ENCODE results near the gene FAM131C. TPM values are rescaled to one million over a fixed set of nuclear protein-coding genes. Genes with fewer than 3 reads are reported as not detected.

The FAM131C gene
- total RNA-seq, 1 experiment from 2014 or later: 0.41 TPM

- Mint-ChIP-seq H3K4me1 (ENCODE audit: low read depth, unreplicated experiment) (no peaks in the 10 kb centered on the region), H3K36me3 (ENCODE audit: insufficient read depth, unreplicated experiment) (no peaks in the 10 kb centered on the region), H3K9me3 (ENCODE audit: unreplicated experiment) (no peaks in the 10 kb centered on the region), H3K4me3 (ENCODE audit: unreplicated experiment) (no peak overlapping the region), H3K27me3 (ENCODE audit: insufficient read depth, unreplicated experiment) (no peaks in the 10 kb centered on the region), H3K27ac (ENCODE audit: unreplicated experiment) (no peak overlapping the region)
- ChIA-PET POLR2A (no interaction called here), CTCF (interaction anchor here (0.7 kb wide), 1 partner anchor 230 kb away, joined by 4 read pairs; no protein-coding TSS in a partner anchor)
- BruUV-seq (replicated peaks): no TSS peak
- Histone ChIP-seq H3K4me1 (no peaks in the 10 kb centered on the region), H3K9me3 (no peaks in the 10 kb centered on the region), H3K4me3 (ENCODE audit: low read depth, low read length) (no peak overlapping the region), H3K36me3 (ENCODE audit: control insufficient read depth, insufficient read depth, low read length) (no peaks in the 10 kb centered on the region), H3K27me3 (replicated peaks; ENCODE audit: control insufficient read depth, insufficient read depth, low read length) (no peaks in the 10 kb centered on the region)
- TF ChIP-seq, protein P1, sequence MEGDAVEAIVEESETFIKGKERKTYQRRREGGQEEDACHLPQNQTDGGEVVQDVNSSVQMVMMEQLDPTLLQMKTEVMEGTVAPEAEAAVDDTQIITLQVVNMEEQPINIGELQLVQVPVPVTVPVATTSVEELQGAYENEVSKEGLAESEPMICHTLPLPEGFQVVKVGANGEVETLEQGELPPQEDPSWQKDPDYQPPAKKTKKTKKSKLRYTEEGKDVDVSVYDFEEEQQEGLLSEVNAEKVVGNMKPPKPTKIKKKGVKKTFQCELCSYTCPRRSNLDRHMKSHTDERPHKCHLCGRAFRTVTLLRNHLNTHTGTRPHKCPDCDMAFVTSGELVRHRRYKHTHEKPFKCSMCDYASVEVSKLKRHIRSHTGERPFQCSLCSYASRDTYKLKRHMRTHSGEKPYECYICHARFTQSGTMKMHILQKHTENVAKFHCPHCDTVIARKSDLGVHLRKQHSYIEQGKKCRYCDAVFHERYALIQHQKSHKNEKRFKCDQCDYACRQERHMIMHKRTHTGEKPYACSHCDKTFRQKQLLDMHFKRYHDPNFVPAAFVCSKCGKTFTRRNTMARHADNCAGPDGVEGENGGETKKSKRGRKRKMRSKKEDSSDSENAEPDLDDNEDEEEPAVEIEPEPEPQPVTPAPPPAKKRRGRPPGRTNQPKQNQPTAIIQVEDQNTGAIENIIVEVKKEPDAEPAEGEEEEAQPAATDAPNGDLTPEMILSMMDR (IDR thresholded peaks at IDR 0.05; ENCODE audit: insufficient read depth in 1 of 2, low read depth in 1 of 2, low read length in 1 of 2, severe bottlenecking in 1 of 2, unreplicated experiment in 1 of 2): no peak
- intact Hi-C loops (cut with micrococcal nuclease; ENCODE audit: unreplicated experiment): no loop called here
- DNase-seq: no peak
Observed at GRCh38 chr1:16013220-16013907, 60.1 kb downstream of the FAM131C start.

GRCh38 chr1:16012590-16013219 is 60.7 kb downstream of the FAM131C start:
- Mint-ChIP-seq H3K36me3 (ENCODE audit: insufficient read depth, unreplicated experiment) (no peaks in the 10 kb centered on the region), H3K4me3 (ENCODE audit: unreplicated experiment) (no peak overlapping the region), H3K4me1 (ENCODE audit: low read depth, unreplicated experiment) (no peaks in the 10 kb centered on the region), H3K27ac (ENCODE audit: unreplicated experiment) (no peak overlapping the region), H3K9me3 (ENCODE audit: unreplicated experiment) (no peaks in the 10 kb centered on the region), H3K27me3 (ENCODE audit: insufficient read depth, unreplicated experiment) (no peaks in the 10 kb centered on the region)
- Histone ChIP-seq H3K9me3 (no peaks in the 10 kb centered on the region), H3K36me3 (ENCODE audit: control insufficient read depth, insufficient read depth, low read length) (no peaks in the 10 kb centered on the region), H3K27me3 (replicated peaks; ENCODE audit: control insufficient read depth, insufficient read depth, low read length) (no peaks in the 10 kb centered on the region), H3K4me3 (ENCODE audit: low read depth, low read length) (no peak overlapping the region), H3K4me1 (no peaks in the 10 kb centered on the region)
- ChIA-PET CTCF (no interaction called here), POLR2A (no interaction called here)
- intact Hi-C loops (cut with micrococcal nuclease; ENCODE audit: unreplicated experiment): no loop called here
- DNase-seq: no peak
- BruUV-seq (replicated peaks): no TSS peak
- TF ChIP-seq, protein P1 (IDR thresholded peaks at IDR 0.05; ENCODE audit: insufficient read depth in 1 of 2, low read depth in 1 of 2, low read length in 1 of 2, severe bottlenecking in 1 of 2, unreplicated experiment in 1 of 2): no peak

GRCh38 chr1:16011936-16012589 is 61.4 kb downstream of the FAM131C start:
- Mint-ChIP-seq H3K27me3 (ENCODE audit: insufficient read depth, unreplicated experiment) (no peaks in the 10 kb centered on the region), H3K4me3 (ENCODE audit: unreplicated experiment) (no peak overlapping the region), H3K9me3 (ENCODE audit: unreplicated experiment) (no peaks in the 10 kb centered on the region), H3K36me3 (ENCODE audit: insufficient read depth, unreplicated experiment) (no peaks in the 10 kb centered on the region), H3K27ac (ENCODE audit: unreplicated experiment) (no peak overlapping the region), H3K4me1 (ENCODE audit: low read depth, unreplicated experiment) (no peaks in the 10 kb centered on the region)
- DNase-seq: no peak
- H3K36me3 ChIP-seq (ENCODE audit: control insufficient read depth, insufficient read depth, low read length): no peaks in the 10 kb centered on the region
- TF ChIP-seq, protein P1 (IDR thresholded peaks at IDR 0.05; ENCODE audit: insufficient read depth in 1 of 2, low read depth in 1 of 2, low read length in 1 of 2, severe bottlenecking in 1 of 2, unreplicated experiment in 1 of 2): no peak
- no peaks in the 10 kb centered on the region for H3K9me3 ChIP-seq
- no TSS peak for BruUV-seq (replicated peaks)
- ChIA-PET CTCF (no interaction called here), POLR2A (no interaction called here)
- intact Hi-C loops (cut with micrococcal nuclease; ENCODE audit: unreplicated experiment): no loop called here
- no peaks in the 10 kb centered on the region for H3K4me1 ChIP-seq
- no peaks in the 10 kb centered on the region for H3K27me3 ChIP-seq (replicated peaks; ENCODE audit: control insufficient read depth, insufficient read depth, low read length)
- no peak overlapping the region for H3K4me3 ChIP-seq (ENCODE audit: low read depth, low read length)

Data from Caco-2 (cell line).